WTC11 (cell line): Measurements from ENCODE around the gene CDK5.

Source experiments
- ESRRA ChIP-seq: sonication (generic); formaldehyde crosslinking; IDR thresholded peaks from 2 replicates; pipeline ENCODE4 v1.8.1; 2022; ENCODE audit warnings: mild to moderate bottlenecking, missing genetic modification reagents, borderline replicate concordance
- USF1 ChIP-seq: sonication (generic); formaldehyde crosslinking; IDR thresholded peaks from 2 replicates; pipeline ENCODE4 v1.8.0; 2022; ENCODE audit warnings: mild to moderate bottlenecking, missing genetic modification reagents
- ZBTB43 ChIP-seq: sonication (generic); formaldehyde crosslinking; IDR thresholded peaks from 2 replicates; pipeline ENCODE4 v1.8.1; 2023; ENCODE audit warnings: mild to moderate bottlenecking, missing genetic modification reagents

- TF ChIP-seq ESRRA (no peak), ZBTB43 (no peak), USF1 (CRISPR knock-in tag) (no peak)
Observed at GRCh38 chr7:151025924-151026671, 31.6 kb downstream of the CDK5 start.
